ENCODE data around the gene CTPS2.
"Not testable (repeated sequence)": the region's sequence is repeated elsewhere in the genome, so short reads cannot be mapped to it uniquely, and the experiment has no call there.

The CTPS2 gene

DNA sequence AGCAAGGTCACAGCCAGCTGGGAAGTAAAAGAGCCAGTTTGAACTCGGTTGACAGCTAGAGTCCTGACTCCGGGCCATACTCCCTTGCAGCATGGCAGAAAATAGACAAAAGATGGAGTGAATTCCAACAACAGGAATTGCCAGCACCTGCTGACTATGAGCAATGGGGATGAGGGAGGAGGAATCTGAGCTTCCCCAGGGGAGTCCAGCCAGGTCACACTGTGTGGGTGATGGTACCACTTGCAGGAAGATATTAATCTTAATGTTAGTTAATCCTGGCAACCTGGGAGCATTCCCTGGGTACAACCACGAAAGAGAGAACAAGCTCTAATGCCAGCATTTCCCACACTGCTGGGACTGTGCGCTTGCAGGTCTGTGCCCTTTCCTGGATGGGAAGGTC lies 110.6 kb downstream of the CTPS2 start:
- no peak for DNase-seq

DNA sequence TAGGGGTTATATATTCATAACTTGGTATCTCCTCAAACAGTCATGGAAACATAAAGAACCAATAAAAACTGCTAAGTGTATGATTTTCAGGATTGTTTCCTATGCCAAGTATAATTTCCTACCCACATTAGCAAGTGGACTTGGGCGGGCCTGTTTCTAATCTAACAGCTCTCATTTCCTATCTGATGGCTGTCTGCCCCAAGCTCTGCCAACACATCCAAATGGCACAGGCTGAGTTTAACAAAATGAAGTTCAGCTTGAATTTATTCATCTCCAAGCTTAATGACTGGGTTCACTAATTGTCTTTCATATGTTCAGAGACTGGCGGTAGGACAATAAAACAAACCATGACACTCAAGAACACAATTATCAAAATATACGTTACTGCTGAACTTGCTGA lies 118.0 kb downstream of the CTPS2 start:
- DNase-seq: no peak

DNA sequence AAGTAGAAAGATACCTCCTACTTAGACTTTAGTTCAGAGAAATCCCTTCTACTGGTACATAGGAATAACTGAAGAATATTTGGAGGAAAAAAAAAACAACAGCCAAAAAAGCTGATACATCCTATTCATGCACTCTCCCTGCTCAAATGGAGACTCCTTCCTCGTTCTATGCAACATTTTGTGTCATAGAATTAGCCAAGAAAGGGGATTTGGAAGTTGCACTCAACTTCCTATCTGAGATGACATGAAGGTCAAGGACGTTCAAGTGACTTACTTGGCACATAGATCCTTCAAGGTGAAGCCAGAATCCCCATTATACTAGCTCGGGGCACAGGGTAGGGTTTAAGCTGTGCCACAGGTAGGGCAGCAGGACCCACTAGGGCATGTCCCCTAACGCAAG lies 118.7 kb downstream of the CTPS2 start:
- no peak for DNase-seq

DNA sequence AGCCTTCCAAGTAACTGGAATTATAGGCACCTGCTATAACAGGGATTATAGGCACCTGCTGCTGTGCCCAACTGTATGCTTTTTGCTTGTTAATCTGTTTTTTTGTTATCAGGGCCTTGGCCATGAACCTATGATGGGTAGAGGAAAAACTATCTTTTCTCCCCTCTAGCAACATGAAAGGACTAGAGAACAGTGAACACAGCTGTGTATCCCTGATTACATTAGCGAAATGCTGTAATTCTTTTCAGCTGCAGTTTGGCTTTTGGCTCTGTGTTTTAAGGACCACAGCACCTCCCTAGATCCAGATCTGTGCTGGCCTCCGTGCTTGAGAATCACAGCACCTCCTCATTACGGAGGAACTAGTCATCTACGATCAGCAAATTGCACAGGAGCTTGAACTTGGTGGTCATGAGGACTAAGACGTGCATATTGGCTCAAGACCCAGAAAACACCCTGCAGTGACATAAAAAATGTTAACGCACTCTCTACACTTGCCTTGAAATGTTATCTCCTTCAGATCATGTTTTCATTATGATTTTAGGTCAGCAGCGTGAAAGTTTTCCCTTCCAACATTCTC lies 120.2 kb downstream of the CTPS2 start:
- no peak for DNase-seq

DNA sequence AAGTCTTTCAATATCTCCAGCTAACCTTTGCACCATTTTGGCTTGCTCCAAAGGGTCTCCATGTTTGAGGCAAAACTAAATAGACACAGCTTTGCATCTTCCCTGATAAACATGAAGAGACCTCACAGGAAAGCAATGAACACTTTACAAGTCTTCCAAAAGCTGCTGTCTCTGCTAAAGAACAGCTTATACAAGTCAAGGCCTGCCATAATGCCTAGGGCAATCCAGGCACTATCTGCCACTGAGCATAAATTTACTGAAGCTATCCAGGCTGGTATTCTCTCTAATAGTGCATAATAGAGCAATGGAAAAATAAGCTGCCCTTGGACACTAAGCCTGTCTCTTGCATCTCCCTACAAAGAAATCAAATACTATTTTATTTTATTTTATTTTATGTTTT lies 122.6 kb downstream of the CTPS2 start:
- no peak for DNase-seq

DNA sequence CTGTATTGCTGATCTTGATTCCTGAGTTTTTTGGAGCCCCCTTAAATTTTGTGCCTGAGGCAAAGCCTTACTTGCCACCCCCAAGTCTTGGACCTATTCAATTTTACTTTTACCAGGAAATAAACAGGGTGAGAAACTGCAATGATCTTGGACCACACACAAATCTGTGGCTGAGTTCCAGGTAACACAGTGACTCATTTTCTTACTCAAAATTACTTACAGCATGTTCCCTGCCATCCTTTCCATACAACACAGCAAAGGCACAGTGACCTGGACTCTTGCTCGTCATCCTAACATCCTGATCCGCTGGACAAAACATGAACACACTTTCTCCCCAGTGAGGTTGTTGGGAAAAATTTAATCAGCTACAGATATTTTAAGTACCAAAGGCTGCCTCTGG lies 123.3 kb downstream of the CTPS2 start:
- no peak for DNase-seq

DNA sequence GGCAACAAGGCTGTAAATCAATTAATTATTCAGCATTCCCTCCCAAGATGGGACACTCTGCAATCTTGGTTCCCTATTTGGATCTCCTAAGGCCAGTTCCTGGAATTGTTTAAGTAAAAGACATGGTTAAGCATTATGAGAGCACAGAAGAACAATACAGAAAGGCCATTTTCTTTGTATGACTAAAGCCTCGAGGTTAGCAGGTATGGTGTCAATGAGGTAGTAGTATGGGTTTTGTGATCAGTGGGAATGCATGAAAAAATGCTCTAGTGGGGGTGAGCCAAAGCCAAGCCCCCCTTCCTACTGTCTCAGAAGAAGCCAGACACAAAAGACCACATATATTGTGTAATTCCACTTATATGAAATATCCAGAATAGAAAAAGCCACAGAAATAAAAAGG lies 124.2 kb downstream of the CTPS2 start:
- DNase-seq: no peak

DNA sequence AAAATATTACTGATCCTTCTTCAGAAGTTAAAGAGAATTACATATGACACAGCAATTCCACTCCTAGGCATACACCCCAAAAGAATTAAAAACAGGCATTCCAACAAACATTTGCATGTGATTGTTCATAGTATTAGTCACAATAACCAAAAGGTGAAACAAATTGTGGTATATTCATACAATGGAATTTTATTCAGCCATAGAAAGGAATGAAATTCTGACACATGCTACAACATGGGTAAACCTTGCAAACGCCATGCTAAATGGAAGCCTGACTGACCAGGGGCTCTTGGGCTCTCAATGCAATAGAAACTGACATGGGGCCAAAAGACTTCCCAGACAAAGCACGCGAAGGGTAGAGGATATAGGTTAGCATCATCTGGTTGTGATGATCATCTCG lies 124.6 kb downstream of the CTPS2 start:
- no peak for DNase-seq

DNA sequence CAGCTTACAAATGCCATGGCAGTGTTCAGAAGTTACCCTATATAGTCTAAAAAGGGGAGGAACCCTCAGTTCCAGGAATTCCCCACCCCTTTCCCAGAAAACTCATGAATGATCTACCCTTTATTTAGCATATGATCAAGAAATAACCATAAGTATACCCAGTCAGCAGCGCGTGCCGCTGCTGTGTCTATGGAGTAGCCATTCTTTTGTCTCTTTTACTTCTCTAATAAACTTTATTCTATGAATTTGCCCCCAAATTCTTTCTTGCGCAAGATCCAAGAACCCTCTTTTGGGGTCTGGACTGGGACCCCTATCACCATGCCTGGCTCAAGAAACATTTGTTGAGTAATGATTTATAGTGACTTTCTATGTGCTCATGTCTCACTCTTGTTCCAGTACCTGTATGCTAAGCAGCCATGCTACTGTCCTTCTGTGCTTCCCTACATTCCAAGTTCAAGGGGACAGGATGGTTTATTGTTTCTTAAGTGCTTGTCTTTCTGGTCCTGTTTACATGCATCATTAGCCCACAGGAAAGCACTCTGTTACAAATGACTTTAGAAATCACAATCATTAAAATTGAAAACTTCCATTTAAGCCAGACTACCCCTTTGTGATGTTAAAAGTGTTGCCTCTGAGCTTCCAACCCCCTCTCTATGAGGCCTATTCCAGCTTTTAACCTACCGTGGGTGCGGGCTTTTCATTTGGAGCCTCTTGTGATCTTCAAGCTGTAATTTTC lies 125.9 kb downstream of the CTPS2 start:
- peak; percentile 42 for DNase-seq

DNA sequence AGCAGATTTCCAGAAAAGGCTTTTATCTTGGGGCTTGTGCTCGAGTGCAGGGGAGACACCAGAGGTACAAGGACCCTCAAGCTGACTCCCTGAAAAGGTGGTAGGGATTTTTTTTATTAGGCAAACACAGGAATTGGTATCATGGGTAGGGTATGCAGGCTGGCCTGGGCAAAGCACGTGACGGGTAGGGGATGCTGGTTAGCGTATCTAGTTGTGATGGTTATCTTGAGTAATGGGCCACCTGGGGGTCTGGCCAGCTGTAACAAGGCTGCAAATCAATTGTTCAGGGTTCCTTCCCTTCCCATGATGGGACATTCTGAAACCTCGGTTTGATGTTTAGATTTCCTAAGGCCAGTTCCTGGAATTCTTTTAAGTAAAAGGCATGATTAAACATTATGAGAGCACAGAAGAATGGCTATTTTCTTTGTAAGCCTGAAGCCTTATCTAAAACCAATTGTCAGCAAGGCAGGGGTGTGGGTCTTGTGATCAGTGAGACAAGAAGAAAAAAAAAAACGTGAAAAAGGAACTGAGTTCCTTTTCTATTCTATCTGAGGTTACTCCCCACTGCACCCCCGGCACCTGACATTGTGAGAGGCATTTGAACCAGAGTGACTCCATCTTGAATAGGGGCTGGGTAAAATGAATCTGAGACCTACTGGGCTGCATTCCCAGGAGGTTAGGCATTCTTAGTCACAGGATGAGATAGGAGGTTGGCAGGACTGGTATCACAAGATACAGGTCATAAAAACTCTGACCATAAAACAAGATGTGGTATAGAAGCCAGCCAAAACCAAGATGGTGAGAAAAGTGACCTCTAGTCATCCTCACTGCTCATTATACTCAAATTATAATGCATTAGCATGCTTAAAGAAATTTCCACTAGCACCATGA lies 126.7 kb downstream of the CTPS2 start:
- DNase-seq: peak; percentile 60

DNA sequence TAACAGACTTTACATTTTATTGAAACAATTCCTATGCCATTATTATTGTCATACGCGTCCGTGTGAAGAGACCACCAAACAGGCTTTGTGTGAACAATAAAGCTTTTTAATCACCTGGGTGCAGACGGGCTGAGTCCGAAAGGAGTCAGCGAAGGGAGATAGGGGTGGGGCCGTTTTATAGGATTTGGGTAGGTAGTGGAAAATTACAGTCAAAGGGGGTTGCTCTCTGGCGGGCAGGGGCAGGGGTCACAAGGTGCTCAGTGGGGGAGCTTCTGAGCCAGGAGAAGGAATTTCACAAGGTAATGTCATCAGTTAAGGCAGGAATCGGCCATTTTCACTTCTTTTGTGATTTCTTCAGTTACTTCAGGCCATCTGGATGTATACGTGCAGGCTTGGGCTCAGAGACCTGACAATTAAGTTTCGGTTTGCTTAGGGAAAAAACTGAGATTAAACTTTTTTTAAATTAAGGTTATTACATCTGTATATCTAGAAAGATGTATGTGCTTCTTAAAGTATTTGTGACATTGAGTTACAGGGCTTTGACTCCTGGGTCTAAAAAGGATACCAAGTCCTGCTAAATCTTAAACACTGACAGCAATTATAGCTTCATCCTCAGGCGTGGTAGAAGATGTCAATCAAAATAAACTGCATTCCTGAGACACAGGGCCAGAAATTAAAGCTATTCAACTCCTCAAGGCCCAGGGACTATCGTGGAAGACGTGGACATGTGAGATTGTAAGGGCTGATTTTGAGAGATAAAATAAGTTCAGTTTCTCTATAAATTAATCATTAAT lies 132.3 kb downstream of the CTPS2 start:
- DNase-seq: not testable (repeated sequence)

DNA sequence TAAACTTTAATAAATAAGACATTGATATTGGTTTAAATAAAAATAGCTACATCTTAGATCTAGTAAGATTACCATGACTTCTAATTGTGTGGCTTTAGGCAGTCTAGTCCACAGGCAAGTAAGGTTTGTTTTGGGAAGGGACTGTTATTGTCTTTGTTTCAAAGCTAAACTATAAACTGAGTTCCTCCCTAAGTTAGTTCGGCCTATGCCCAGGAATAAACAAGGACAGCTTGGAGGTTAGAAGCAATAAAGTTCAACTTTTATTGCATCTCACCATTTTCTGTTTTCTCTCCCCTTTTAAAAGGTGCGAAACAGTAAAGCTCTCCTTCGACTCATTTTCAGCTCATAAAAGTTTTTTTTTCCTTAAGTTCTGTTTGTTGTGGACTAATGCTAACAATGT lies 133.0 kb downstream of the CTPS2 start:
- DNase-seq: no peak

DNA sequence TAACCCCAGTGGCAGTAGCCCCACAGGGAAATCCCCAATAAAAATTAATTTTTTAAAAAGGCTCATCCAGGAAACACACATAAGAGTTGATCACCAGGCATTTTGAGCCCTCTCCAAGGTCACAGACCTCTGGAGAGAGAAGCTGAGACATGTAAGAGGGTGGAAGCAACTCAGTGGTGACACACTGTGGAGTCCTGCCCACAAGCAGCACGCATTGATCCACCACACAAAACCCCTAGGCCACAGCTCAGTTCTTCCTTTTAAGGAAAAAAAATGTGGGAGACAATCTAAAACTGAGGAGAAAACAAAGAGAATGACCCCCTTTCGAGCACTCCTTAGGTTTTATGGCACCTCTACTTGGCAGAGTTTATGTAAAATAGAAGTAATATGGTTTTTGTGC lies 134.3 kb downstream of the CTPS2 start:
- no peak for DNase-seq

DNA sequence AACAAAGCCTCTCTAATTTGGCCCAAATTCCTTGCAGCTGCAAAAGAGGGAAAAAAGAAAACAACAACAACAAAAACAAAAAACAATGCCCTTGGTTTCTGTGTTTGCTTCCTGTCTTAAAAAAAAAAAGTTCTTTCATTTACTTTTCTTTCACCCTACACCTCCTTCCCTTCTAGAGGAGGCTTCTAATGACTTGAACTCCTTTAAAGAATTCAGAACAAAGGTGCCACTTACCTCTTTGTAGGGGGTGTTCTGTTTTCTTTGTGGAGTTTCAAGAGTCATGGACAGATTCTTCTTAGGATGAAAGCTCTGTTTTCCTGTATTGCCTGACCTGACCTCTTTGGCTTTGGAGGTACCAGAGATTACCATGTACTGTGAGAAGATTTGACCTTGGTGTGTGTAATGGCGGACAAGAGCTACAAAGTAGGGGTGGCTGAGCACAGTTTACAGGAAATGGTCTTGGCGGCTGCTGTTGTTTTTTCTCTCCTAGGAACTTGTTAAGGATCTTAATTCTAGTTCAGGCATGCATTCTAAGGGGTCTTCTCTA lies 134.9 kb downstream of the CTPS2 start:
- DNase-seq: no peak

DNA sequence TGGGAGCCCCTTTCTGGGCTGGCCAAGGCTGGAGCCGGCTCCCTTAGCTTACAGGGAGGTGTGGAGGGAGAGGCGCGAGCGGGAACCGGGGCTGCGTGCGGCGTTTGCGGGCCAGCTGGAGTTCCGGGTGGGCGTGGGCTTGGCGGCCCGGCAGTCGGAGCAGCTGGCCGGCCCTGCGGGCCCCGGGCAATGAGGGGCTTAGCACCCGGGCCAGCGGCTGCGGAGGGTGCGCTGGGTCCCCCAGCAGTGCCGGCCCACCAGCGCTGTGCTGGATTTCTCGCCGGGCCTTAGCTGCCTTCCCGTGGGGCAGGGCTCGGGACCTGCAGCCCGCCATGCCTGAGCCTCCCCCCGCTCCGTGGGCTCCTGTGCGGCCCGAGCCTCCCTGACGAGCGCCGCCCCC lies 137.1 kb downstream of the CTPS2 start:
- DNase-seq: not testable (repeated sequence)

DNA sequence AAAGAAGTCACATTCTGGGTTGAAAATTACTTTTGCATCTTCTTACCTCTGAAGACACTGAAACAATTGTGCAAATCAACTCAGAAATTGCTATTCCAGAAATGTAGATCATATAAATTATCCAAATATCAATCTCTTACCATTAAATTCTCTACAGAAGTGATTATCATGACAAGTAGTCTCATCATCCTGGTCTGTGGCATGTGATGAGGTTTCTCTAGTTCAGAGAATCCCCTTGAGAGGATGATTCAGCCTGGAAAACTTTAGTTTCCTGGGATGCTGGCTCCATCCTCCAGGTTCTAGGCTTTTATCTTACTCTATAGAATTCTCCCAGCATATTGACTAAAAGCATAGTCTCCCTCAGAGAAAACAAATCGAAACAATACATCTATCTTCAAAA lies 138.7 kb downstream of the CTPS2 start:
- no peak for DNase-seq

DNA sequence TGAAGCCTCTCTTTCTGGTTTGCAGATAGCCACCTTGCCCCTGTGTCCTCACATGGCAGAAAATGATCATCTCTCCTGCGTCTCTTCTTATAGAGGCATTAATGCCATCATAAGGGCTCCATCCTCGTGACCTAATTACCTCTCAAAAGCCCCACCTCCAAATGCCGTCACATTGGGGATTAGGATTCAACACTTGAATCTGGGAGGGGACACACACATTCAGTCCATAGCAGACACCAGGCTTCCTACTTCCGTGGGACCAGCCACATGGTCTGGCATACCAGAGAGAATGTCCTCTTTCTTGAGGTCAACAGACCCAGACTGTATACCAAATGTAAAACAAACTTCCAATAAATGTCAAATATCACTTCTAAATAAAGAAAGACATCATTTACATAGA lies 144.8 kb downstream of the CTPS2 start:
- DNase-seq: no peak

DNA sequence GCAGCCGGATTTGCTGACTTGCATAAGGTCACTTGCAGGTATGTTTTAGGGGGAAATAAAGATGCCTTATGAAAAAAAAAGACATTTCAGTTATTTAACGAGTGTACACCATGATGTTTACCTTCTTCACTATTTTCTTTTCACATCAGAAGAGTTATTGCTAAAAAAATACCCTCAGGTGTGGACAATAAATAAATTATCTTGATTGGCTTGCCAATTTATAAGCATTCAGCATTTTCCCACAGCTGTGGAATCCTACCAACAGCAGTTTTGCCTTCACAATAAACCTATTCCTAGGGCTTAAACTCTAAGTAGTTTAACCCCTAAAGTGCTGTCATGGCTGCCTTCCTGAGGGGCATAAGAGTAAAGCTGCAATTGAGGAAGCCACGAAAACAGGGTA lies 145.9 kb downstream of the CTPS2 start:
- no peak for DNase-seq

DNA sequence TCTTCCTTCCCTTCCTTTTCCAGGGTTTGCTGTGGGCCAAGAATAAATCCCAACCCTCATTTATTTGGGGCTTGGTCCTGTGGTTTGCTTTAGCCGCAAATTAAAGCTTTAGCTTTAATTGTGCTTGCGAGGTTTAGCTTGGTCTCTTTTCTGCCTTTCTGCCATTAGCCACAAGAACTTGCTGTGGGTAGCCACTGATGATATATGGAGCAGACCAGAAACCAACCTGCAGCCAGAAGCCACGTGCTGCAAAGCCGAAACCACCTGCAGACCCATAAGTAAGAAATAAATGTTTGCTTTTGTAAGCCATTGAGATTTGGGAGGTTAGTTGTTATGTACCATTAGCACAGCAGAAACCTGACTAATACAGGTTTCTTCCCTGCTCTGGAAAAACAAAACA lies 152.3 kb downstream of the CTPS2 start:
- DNase-seq: no peak

DNA sequence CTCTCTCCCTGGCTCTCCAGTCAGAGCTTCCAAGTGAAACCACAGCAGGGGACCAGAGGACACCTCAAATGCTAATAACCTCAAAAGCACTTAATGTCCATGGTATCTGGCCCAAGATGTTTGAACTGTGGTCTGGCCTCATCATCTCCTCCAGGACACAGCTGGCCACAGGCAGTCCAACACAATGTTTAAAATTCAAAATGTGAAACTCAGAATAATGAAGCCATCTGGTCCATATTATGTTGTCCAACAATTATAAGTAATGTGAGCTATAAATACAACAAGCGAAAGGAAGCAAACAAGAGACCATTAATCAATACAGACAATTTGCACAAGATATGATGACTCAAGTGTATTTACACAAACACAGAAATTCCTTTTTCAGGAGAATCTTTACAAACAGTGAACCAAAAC lies 153.3 kb downstream of the CTPS2 start:
- DNase-seq: no peak

DNA sequence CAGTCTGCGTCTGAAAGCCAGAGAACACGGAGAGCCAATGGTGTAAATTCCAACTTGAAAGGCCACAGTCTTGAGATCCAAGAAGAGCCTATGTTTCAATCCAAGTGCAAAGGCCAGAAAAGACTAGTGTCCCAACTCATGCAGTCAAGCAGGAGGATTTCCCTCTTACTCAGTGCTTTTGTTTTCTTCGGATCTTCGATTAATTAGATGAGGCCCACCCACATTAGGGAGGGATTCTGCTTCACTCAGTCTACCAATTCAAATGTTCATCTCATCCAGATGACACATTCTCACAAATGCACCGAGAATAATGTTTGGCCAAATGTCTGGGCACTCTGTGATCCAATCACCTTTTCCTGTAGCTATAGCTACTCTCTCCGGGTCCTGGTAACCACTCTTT lies 154.0 kb downstream of the CTPS2 start:
- no peak for DNase-seq

DNA sequence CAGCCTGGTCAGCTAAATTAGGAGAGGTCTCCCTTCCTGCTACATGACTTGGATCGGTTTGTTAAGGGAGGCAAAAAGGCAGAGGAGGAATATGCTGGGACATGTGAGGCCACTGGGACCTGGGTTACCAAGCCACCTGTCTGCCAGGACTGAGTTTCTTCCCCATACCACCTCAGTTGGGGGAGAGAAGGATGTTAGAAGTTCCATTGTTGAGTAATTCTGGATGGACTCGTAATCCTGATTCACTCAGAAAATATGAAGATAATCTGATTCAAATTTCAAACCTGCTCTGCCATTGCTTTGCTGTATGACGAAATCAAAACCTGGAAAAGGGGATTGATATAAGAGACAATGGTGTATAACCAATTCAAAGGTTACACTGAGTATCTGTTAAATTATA lies 159.9 kb downstream of the CTPS2 start:
- no peak for DNase-seq

DNA sequence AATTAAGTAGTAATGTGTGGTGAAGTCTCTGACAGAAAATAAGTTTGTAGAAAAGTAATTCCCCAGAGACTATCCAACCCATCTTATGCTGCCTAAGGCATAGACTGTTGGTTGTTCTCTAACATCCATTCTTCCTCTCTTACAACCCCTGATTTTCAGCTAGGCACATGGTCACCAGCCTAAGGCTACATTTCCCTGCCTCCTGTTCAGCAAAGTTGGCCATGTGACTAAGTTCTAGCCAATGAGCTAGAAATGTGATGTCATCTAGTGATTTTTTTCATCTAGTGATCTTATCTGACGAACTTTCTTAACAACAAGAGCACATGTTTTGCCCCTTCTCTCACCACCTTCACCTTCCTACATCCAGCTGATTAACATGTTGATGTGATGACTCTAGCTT lies 164.8 kb downstream of the CTPS2 start:
- no peak for DNase-seq
